HL-60 (cell line): ENCODE data around the gene USP19.

Experiments used
- CTCF ChIP-seq: IDR thresholded peaks from one replicate; pipeline ENCODE4 v1.5.1; 2011; ENCODE audit warnings: low read length, control low read depth, inconsistent platforms; ENCODE audit not compliant: insufficient read depth
- GABPA ChIP-seq: IDR thresholded peaks from 2 replicates; pipeline ENCODE4 v1.6.1; 2012; ENCODE audit warnings: low read depth
- POLR2AphosphoS5 ChIP-seq: IDR thresholded peaks from 2 replicates; pipeline ENCODE4 v1.6.1; 2012; ENCODE audit warnings: low read depth
- TF ChIP-seq, protein P1 (sequence below): IDR thresholded peaks from 2 replicates; pipeline ENCODE4 v1.6.1; 2012; ENCODE audit warnings: low read depth; ENCODE audit not compliant: insufficient replicate concordance

DNA sequence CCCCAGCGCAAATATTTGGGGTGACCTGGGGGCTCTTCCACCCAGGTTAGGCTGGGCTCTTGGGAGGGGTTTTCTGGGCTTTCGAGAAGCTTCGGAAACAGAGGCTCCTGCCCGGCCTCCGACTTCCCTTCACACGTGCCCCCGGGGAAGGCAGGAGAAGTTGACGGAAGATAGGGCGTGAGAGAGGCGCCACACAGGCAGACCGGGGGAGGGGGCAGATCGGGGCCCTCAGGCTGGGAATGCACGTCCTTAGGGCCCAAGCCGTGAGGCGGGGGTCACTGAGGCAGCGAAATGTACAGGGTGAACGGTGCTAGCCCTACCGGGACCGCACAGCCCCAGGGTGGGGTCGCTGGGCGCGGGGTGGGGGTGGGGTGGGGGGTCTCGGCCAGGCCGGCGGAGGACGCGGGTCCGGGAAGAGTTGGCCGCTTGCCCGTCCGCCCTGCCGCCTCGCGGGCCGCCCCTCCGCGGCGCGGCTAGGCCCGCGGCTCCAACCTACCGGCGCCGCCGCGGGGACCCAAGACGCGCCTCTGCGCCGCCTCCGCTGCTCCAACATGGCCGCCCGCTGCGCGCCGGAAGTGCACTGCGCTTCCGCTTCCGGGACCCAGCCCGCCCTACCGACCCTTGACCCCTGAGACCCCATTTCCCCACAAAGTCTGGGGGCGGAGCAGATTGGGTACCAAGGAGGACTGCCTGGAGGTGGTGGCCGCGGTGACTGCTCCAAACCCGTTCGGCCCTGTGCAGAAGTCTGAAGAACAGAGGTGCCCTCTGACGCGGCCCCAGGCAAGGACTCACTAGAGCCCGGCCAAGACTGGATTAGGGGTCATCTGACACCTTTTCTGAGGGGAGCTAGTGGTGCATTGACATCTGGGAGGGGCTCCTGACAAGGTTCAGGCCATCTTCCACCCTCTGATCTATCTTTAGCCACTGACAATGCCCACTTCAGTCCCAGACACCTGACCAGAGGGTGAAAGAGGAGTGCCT lies 45.4 kb upstream of the USP19 start, which contains the start of gene CCDC71:
- TF ChIP-seq, protein P1, sequence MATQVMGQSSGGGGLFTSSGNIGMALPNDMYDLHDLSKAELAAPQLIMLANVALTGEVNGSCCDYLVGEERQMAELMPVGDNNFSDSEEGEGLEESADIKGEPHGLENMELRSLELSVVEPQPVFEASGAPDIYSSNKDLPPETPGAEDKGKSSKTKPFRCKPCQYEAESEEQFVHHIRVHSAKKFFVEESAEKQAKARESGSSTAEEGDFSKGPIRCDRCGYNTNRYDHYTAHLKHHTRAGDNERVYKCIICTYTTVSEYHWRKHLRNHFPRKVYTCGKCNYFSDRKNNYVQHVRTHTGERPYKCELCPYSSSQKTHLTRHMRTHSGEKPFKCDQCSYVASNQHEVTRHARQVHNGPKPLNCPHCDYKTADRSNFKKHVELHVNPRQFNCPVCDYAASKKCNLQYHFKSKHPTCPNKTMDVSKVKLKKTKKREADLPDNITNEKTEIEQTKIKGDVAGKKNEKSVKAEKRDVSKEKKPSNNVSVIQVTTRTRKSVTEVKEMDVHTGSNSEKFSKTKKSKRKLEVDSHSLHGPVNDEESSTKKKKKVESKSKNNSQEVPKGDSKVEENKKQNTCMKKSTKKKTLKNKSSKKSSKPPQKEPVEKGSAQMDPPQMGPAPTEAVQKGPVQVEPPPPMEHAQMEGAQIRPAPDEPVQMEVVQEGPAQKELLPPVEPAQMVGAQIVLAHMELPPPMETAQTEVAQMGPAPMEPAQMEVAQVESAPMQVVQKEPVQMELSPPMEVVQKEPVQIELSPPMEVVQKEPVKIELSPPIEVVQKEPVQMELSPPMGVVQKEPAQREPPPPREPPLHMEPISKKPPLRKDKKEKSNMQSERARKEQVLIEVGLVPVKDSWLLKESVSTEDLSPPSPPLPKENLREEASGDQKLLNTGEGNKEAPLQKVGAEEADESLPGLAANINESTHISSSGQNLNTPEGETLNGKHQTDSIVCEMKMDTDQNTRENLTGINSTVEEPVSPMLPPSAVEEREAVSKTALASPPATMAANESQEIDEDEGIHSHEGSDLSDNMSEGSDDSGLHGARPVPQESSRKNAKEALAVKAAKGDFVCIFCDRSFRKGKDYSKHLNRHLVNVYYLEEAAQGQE, result no peak
- no peak for TF ChIP-seq CTCF
- no peak; the same call in 1 of the 2 replicates for TF ChIP-seq POLR2AphosphoS5
- TF ChIP-seq GABPA, result peak; percentile 96
